ENCODE results near the gene TTC19. TPM values are rescaled to one million over a fixed set of nuclear protein-coding genes. Genes with fewer than 3 reads are reported as not detected.

TTC19 gene
- polyA plus RNA-seq, 3 donors, result 13.7 to 18.4 (median 17.2) TPM

GRCh38 chr17:16072031-16072430 lies 72.4 kb downstream of the TTC19 start:
- WGBS, 3 donors, result 76 to 93% (median 90%) methylated on average over 1 of the region's 1 CpG
- no peak overlapping the region for H3K27ac ChIP-seq (ENCODE audit: low read depth, low read length)

GRCh38 chr17:16073845-16074244 lies 74.2 kb downstream of the TTC19 start:
- H3K27ac ChIP-seq (ENCODE audit: low read depth, low read length), result no peak overlapping the region
- WGBS, 3 donors, result 91 to 95% (median 94%) methylated on average over 4 of the region's 4 CpGs

- 47 to 93% (median 90%) methylated on average over 3 of the region's 3 CpGs for WGBS, 3 donors
- no peak overlapping the region for H3K27ac ChIP-seq (ENCODE audit: low read depth, low read length)
Observed at GRCh38 chr17:16074423-16074822, 74.8 kb downstream of the TTC19 start.

GRCh38 chr17:16075949-16076348 lies 76.3 kb downstream of the TTC19 start:
- H3K27ac ChIP-seq (ENCODE audit: low read depth, low read length), result no peak overlapping the region
- WGBS, 3 donors, result 92 to 96% (median 93%) methylated on average over 5 of the region's 5 CpGs

Other genes starting within 250 kb of the TTC19 start
- gene ADORA2B, start 54.7 kb upstream of the TTC19 start, polyA plus RNA-seq, result under 1 TPM; 0.22 to 0.92 (median 0.85) TPM
- 10 to 100 TPM; 23.3 to 53.8 (median 30.3) TPM for gene ZSWIM7, start 120 bp upstream of the TTC19 start, polyA plus RNA-seq
- gene NCOR1, start 215.7 kb downstream of the TTC19 start, polyA plus RNA-seq, result 10 to 100 TPM; 21.1 to 35.0 (median 27.0) TPM
- 10 to 100 TPM; 11.5 to 22.6 (median 18.7) TPM for gene PIGL, start 217.4 kb downstream of the TTC19 start, polyA plus RNA-seq